DND-41 (cell line): Measurements from ENCODE around the gene ABCC3.
A peak's percentile ranks its signal among the peaks of the same experiment; 100 is the strongest.

Experiments
- EZH2 ChIP-seq: IDR thresholded peaks from 3 replicates; pipeline ENCODE4 v1.6.1; 2012; ENCODE audit warnings: borderline replicate concordance, low read depth, mild to moderate bottlenecking, moderate library complexity, low read length, inconsistent platforms; ENCODE audit not compliant: severe bottlenecking
- TF ChIP-seq, protein P1 (sequence below): IDR thresholded peaks from 2 replicates; pipeline ENCODE4 v1.5.1; 2012; ENCODE audit warnings: borderline replicate concordance, low read length, moderate library complexity, mild to moderate bottlenecking; ENCODE audit not compliant: poor library complexity, severe bottlenecking; ENCODE audit errors: extremely low read depth

DNA sequence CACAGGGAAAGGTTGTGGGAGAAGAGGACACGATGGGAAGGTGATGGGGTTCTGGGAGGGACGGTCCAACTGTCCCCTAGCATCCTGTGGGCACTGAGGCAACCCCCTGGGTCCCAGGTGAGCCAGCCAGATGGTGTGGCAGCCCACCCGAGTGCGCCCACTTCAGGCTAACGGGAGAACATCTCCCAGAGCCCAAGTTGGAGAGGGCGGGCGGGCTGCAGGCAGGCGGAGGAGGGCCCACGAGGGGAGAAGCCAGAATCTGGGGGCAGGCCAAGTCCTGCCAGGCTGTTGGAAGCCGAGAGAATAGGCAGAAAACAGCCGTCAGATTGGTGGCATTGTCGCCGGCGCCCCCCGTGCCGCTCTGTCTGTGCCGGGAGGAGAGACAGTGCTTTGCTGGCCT, 13.8 kb upstream of the ABCC3 start:
- no peak for TF ChIP-seq EZH2
- TF ChIP-seq, protein P1, sequence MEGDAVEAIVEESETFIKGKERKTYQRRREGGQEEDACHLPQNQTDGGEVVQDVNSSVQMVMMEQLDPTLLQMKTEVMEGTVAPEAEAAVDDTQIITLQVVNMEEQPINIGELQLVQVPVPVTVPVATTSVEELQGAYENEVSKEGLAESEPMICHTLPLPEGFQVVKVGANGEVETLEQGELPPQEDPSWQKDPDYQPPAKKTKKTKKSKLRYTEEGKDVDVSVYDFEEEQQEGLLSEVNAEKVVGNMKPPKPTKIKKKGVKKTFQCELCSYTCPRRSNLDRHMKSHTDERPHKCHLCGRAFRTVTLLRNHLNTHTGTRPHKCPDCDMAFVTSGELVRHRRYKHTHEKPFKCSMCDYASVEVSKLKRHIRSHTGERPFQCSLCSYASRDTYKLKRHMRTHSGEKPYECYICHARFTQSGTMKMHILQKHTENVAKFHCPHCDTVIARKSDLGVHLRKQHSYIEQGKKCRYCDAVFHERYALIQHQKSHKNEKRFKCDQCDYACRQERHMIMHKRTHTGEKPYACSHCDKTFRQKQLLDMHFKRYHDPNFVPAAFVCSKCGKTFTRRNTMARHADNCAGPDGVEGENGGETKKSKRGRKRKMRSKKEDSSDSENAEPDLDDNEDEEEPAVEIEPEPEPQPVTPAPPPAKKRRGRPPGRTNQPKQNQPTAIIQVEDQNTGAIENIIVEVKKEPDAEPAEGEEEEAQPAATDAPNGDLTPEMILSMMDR, result peak; percentile 34
